Activated naive CD8-positive, alpha-beta T cell treated with anti-CD3 and anti-CD28 coated beads, Interleukin-2, amount 50 U/mL, for 16 hours (primary cell): ENCODE results near the gene ARHGAP26.

Experiments
- DNase-seq: peaks from one replicate; pipeline ENCODE4 v3.0.0-alpha.2; 2020; ENCODE audit warnings: low read depth, low spot score

ARHGAP26 gene, protein sequence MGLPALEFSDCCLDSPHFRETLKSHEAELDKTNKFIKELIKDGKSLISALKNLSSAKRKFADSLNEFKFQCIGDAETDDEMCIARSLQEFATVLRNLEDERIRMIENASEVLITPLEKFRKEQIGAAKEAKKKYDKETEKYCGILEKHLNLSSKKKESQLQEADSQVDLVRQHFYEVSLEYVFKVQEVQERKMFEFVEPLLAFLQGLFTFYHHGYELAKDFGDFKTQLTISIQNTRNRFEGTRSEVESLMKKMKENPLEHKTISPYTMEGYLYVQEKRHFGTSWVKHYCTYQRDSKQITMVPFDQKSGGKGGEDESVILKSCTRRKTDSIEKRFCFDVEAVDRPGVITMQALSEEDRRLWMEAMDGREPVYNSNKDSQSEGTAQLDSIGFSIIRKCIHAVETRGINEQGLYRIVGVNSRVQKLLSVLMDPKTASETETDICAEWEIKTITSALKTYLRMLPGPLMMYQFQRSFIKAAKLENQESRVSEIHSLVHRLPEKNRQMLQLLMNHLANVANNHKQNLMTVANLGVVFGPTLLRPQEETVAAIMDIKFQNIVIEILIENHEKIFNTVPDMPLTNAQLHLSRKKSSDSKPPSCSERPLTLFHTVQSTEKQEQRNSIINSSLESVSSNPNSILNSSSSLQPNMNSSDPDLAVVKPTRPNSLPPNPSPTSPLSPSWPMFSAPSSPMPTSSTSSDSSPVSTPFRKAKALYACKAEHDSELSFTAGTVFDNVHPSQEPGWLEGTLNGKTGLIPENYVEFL

DNA sequence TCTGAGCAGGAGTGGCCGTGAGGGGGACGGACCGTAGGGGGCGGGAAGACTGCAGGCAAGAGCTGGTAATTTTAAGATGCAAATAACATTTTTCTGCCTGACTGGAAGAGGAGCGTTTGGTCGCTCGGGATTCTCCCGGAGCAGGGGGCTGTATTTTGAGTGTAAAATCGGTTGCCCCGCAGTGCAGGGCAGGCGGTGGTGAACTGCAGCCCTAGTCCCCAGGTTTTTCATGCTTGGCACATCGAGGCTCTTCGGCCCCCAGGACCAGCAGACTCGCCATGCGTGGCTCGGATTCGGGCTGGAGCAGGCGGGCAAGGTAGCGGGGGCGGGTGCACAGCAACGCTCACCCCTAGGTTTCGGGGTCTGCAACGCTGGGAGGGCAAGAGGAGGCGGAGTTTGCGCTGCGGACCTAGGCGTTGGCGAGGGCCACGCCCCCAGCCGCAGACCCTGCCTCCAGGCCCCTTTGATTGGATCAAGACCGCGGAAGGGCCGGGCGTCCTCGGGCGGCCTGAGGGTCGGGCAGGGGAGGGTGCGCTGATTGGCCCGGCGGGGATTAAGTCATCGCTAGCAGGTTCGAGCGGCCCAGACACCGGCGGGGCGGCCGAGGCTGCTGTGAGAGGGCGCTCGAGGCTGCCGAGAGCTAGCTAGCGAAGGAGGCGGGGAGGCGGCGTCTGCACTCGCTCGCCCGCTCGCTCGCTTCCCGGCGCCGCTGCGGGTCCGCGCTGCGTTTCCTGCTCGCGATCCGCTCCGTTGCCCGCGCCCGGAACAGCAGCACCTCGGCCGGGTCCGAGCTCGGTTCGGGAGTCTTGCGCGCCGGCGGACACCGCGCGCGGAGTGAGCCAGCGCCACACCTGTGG is at the start of gene ARHGAP26:
TSS of gene ARHGAP26 (plus strand) at position 585 of the 857 bp plus-strand sequence. CDS start 385 bp downstream, outside the sequence.
- peak; percentile 86 for DNase-seq

DNA sequence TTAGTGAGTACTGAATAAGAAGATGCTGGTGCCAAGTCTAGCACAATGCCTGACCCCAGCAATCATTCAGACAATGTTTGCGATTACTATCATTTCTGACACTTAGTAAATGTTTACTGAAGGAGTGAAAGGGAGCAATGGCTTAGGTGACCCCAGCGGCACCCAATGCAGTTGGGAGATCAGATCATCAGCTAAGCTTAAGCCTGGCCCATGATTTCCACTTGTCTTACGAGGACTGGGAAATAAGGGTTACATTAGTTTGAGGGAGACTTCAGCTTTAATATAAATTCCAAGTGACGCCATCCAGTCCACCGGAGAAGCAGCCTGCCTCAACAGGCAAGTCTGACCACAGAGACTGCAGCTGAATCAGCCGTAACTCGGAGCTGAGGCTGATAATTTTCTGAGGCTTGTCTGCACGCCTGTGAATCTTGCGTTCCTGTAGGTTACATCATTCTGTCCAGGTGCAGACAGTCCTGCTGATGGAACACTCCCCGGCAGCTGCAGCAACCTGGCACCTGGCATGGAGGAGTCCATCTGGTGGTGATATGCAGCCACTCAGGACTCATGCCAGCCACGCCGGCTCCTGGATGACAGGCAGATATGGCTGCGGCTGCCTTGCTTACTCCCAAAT is 49.4 kb upstream of the ARHGAP26 start:
- DNase-seq, result no peak

DNA sequence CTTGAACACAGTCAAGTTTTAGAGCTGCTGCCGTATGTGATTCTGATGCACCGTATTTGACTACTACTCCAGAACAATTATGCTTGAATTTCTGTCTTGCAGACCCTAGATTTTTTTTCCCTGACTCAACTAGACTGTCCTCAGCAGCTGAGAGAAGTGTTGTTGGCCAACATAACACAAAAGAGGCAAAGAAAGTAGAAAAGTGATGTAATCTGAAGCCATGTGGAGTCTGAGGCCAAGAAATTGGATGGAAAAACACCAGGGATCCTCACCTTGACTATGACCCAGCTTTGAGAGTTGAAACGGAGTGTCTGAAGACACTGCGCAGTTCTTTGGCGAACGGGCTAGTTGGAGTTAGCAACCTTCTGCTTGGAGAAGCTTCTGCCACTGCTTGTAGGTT is 48.0 kb upstream of the ARHGAP26 start:
- DNase-seq, result no peak

DNA sequence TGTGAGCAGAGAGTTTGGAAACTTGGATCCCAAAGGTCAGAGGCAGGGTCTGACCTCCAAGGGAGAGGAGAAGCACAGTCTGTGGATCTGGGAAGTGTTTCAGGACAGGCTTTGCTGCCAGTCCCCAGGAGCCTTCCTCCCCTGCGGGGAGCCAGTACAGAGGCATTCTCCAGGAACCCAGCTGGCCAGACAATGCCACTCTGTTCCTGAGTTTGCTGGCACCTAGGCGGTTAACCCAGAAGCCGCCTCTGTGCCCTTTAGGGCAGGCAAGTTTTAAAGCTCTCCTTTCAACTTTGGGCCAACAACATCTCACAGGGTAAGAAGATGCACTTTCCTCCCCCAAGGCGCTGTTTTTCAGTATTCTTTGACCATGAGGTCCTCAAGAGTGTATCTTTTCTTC is 47.3 kb upstream of the ARHGAP26 start:
- no peak for DNase-seq

DNA sequence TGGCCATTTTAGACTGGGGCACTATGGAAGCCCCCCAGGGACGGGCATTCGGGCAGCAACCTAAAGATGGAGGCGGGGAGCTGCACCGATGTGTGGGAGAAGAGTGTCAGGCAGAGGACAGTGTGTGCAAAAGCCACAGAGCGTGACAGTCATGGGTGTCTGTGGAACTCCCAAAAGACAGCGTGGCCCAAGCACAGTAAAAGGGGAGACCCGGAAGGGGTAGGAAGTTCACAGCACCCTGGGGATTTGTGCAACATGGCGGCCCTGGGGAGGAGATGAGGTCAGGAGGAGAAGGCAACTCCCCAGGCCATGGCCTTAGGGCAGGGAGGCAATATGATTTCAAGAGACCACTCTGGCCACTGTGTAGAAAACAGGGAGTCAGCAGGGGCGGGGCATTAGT is 45.4 kb upstream of the ARHGAP26 start:
- no peak for DNase-seq

DNA sequence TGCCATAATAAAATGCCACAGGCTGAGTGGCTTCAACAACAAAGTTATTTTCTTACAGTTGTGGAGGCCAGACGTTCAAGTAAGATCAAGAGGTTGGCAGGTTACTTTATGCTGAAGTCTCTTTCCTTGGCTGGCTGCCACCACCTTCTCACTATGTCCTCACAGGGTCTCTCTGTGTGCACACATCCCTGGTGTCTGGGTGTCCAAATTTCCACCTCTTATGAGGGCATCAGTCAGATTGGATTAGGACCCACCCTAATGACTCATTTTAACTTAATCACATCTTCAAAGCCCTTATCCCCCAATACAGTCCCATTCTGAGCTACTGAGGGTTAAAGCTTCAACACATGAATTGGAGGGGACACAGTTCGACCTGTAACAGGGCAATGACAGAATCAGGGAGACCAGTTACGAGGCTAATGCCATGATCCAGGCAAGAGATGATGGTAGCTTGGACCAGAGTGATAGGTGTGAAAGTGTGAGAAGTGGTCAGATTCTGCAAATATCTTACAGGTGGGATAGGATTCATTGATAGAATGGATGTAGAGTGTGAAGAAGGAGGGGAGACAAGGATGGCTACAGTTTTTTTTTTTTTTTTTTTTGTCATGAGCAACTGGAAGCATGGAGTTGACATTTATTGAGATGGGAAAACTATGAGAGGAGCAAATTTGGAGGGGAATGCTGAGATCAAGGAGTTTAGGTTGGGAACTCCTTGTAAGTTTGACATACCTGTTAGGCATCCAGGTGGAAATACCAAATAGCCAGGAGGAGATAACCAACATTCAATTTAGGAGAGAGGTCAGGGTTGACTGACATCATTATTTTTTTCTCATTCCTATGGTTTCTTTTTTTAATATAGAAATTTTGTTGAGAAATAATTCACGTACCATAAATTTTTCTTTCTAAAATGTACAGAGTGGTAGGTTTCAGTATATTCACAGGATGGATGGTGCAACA is 44.7 kb upstream of the ARHGAP26 start:
- no peak for DNase-seq

DNA sequence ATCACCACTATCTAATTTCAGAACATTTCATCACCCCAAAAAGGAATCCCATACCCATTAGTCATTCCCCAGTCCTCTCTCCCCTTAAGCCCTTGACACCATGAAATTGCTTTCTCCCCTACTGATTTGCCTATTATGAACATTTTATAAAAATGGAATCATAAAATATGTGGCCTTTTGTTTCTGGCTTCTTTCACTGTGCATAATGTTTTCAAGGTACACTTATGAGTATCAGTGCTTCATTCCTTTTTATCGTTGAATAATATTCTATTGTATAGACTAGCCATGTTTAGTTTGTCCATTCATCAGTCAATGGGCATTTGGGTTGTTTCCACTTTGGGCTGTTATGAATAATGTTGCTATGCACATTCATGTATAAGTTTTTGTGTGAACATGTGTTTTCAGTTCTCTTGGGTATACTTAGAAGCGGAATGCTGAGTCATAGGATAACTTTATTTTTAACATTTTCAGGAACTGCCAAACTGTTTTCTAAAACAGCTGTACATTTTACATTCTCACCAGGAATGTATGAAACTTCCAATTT is 43.9 kb upstream of the ARHGAP26 start:
- DNase-seq, result no peak

DNA sequence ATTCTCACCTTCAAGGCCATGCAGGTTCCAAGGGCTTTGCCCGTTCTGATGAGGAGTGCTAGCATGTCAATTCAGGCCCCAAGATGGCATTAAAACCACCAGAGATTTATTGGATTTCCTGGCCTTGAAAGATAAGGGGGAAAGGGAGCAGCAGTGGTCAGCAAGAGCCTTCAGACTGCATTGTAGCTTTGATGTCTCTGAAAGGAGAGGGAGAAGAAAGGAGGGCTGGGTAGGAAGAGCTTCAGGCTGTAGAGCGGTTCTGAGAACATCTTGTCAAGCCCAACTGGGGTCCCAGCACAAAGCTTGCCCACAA is 42.5 kb upstream of the ARHGAP26 start:
- no peak for DNase-seq

DNA sequence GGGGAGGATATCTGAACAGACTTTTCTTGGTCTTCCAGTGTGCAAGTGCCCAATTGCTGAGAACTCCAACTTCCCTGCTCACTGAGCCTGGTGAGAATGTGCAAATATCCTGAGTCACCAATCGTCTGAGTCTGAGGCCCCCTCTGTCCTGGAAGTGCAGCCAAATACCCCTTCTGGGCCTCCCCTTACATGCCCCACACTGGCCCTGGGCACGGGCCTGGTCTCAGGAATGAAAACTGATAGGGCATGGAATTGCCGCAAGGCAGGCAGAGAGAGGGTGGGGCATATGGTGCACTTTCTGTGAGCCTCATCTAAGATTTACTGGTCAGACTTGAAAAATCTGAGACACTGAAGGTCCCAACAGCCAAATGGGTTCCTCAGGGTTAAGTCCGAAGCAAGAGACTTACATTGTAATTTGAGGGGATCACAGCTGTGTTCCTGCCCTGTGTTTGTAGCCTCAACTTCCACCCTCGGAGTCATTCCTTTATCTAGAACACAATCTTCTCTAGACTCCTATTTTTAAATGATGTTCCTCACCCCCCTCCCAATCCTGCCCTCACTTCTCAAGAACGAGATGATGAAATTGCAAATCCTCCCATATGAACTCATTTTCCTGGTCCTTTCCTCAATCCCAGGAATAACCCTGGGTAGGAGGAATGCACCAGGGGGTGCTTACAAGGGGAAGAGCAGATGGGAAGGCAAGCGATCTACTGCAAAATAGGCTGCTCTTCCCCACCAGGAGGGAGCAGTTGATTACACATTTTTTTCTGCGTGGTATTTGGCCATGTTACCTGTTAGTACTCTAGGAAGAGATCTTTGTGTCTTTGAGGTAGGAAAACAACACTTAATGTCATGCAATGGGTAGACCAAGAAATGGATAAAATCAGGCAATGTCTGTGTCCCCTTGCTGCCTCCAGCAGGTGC is 34.6 kb upstream of the ARHGAP26 start:
- no peak for DNase-seq

DNA sequence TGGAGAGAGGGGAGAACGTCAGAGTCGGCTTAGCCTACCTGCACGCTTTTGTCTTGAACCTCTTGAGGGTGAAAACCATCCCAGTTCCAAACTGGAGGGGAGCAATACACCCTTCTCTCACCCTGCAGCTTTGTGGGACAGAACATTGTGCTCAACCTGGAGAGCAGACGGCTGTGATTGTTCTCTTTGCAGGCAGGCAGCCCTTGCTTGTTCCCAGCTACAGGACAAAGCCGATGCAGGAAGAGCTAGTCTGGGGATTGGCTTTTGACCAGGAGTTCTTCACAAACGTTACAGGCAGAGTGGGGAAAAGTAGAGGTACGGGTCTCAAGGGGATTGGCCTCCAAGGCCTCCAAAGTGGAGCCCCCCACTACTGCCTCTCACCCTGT is 33.9 kb upstream of the ARHGAP26 start:
- DNase-seq, result no peak

DNA sequence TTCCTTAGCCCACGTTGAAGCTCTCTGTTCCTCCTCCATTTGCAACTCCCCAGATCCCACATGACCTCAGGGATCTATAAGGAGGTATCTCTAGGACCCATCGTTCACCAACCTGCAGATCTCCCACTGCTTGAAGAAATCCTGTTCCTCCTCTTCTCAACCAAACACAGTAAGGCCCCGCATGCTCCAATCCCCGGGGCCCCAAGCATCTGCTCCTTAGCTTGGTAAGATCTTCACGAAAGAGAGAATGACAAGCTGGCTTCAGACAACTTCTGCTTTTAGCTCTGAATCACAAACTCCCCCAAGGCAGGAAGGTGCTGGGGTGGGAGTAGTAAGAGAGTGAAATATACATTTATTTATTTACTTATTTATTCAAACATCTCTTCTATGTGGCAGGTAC is 33.0 kb upstream of the ARHGAP26 start:
- no peak for DNase-seq

DNA sequence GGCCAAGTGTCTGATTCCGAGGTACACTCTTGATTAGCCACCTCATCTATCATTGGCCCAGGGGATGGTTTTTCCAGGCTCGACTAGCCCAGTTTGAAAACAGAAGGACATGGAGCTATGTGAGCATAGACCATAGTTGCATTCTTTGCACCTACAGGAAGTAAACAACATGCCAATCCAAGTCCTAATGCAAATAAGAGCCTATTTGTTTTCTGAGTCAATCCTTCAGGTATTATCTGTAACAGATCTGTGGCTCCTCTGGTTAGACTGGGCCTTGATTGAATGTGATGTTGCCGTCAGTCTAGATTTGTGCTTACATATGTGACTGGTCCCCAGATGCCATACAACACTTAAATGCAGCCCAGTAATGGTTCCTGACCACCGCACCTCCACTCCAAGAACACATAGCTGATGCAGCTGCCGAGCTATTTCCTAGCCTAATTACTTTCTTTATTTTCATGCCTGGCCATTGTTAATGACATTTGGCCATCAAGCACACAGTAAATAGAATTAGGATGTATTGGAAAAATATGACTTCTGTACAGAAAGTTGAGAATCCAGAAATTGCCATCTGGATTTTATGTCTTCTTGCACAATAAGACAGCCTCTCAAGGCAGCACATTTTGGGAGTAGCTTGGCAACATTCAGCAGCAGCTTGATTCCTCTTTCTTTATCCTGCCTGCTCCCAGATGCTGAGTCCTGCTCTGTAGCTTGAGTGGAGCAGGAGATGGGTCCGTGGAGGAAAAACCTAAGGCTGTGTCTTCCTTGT is 29.5 kb upstream of the ARHGAP26 start:
- DNase-seq, result no peak

DNA sequence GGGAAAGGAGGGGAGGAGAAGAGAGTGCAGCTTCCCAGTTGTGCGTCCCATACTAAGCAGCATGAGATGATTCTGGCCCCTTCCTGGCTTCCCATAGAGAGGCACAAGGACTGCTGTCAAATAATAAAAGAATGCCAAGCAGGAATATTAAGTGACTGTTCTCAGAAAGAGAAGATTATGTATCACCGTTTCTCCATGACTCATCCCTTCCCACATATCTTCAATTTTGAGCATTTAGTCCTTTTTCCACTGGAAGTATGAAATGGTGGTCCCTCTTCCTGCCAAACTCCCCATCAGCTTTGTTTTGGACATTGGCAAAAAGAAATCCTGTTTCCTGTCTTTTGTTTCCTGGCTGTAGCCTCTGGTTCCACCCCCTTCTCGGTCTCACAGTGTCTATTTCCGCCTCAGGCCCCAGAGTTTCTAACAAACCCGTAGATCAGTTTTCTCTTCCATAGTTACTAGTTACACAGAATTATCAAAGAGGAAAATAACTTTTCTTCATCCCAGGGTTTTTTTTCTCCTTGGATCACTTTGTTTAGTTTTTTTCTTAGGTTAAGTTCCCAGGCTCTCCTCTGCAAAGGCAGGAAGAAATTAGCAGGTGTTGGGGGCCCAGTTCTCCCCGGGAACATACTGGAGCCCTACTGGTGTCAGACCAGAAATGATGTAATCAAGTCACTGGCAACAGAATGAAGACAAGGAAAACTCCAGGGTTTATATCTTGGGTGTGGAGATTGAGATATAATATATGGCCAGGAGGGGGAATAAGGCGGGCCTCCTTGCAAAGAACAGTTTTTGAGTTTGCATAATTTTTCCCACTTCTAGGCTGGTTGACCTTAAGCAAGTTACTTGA is 26.4 kb upstream of the ARHGAP26 start:
- no peak for DNase-seq

DNA sequence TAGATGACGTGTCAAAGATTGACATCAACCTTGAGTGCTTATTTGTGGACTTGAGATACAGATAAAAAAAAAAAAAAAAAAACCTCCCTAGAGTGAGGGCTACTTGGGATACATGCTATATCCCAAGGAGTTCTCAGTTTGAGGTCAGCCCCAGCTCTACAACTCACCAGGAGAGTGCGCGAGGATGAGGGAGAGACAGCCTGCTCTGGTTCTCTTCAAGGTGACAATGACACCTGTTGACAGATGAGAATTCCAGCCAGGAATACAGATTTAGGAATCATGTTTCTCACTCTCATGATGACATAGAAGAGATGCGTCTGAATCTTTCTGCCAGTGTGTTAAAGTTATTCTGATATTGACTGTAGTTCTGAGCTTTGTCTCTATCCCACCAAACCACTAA is 24.9 kb upstream of the ARHGAP26 start:
- no peak for DNase-seq

DNA sequence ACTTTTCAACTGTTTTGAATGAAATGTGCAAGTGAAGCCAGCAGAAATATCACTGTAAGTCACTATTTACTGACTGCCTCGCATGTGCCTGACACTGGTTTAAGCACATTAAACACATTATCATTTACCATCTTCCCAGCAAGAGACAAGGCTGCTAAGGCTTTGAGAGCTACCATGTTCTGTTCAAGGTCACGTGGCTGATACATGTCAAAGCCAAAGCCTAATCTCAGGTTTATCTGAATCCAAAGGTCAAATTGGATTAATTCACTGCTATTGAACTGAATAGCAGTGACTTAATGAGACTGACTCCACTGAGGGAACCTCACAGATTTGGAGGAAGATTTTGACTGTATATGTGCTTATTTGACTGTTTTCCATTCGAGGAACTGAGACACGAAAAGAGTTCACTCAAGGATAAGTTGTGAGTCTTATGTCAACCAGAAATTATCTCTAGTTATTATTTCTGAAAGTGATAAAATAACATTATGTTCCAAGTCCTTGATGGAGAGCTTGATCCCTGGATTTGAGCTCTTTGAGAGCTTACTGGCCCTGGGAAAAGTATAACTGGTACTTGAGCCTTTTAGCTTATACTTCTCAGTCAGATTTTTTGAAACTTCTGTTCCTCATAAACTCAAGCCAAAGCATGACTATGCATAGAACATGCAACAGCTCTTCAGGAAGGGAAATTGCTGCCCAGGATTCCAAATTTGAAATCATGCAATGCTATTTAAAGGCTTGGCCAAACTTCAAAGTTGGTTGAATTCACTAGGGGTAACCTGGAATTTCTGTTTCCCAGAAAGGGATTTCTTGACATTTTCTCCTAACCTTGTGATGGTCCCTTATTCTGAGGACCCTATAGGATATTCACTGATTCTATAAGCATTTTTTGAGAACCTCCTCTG is 23.4 kb upstream of the ARHGAP26 start:
- no peak for DNase-seq

DNA sequence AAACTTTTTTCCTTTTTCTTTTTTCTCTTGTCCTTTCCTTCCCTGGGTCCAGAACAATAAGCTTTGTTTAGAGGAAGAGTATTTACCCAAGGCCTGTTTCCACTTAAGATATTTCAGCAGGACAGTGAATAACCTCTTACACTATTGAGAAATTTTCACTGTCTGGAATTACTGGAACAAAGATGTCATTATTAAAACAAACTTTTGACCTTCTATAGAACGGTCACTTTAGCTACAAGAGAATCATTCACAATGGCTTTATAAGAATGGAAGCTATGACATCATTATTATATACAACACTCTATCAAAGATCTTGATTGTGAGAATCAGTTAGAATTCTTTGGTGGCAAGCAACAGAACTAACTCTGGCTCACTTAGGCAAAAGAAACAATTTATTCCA is 22.0 kb upstream of the ARHGAP26 start:
- DNase-seq, result no peak
